H1 (cell line): ENCODE results near the gene TMEM176B. TPM values are rescaled to one million over a fixed set of nuclear protein-coding genes. Genes with fewer than 3 reads are reported as not detected.
A peak's percentile ranks its signal among the peaks of the same experiment; 100 is the strongest.

Source experiments
- CTCF ChIA-PET: fragments of 300-600 bp; sonication (Branson Sonifier 250); formaldehyde crosslinking; loops from one replicate; lab custom pipeline; 2021; ENCODE audit not compliant: partially characterized antibody; lab: Charles Lee
- POLR2A ChIA-PET: fragments of 300-600 bp; sonication (Branson Sonifier 250); formaldehyde crosslinking; loops from one replicate; lab custom pipeline; 2021; ENCODE audit warnings: inconsistent platforms; ENCODE audit not compliant: partially characterized antibody; lab: Charles Lee
- DNase-seq, 2 experiments: peaks; one replicate each; pipeline versions ENCODE4 v3.0.0 to v3.0.0-alpha.2; 2010 to 2022; ENCODE audit warnings: low spot score in 2 of 2, low read depth in 1 of 2, mixed read lengths in 1 of 2
- FAIRE-seq: peaks from 2 replicates; lab custom pipeline; 2011; peaks lifted over from hg19 to GRCh38; lab: Jason Lieb, UNC
- H2AFZ ChIP-seq: 2 replicates; pipeline ENCODE4 v1.8.1; 2012; ENCODE audit warnings: low read length, inconsistent platforms
- H2AK5ac ChIP-seq: 2 replicates; pipeline ENCODE4 v1.6.1; 2013; ENCODE audit warnings: low read depth, low read length
- H2BK120ac ChIP-seq: replicated peaks from 2 replicates; pipeline ENCODE3; 2013; ENCODE audit warnings: low read depth, low read length, inconsistent platforms
- H2BK12ac ChIP-seq: 2 replicates; pipeline ENCODE4 v1.6.1; 2013; ENCODE audit warnings: low read depth, low read length
- H2BK15ac ChIP-seq: 2 replicates; pipeline ENCODE4 v1.6.1; 2013; ENCODE audit warnings: low read length
- H2BK20ac ChIP-seq: 2 replicates; pipeline ENCODE4 v1.6.1; 2013; ENCODE audit warnings: low read length
- H2BK5ac ChIP-seq: 2 replicates; pipeline ENCODE4 v1.6.1; 2013; ENCODE audit warnings: low read depth, low read length
- H3K14ac ChIP-seq: 2 replicates; pipeline ENCODE4 v1.6.1; 2013; ENCODE audit warnings: inconsistent platforms; ENCODE audit not compliant: insufficient read length
- H3K18ac ChIP-seq: 2 replicates; pipeline ENCODE4 v1.6.1; 2013; ENCODE audit warnings: low read length; ENCODE audit errors: extremely low read depth
- H3K23ac ChIP-seq: 2 replicates; pipeline ENCODE4 v1.6.1; 2013; ENCODE audit warnings: inconsistent platforms; ENCODE audit not compliant: insufficient read length
- H3K23me2 ChIP-seq: 2 replicates; pipeline ENCODE4 v1.6.1; 2013; ENCODE audit warnings: low read depth, low read length
- H3K27ac ChIP-seq: 2 replicates; pipeline ENCODE4 v1.6.1; 2011; ENCODE audit warnings: low read depth, low read length, inconsistent platforms
- H3K27me3 ChIP-seq, 4 experiments: replicated peaks in 1 of 4; 1 replicate in 1 of 4; 2 replicates in 3 of 4; pipeline versions ENCODE4 v1.6.1 to v1.8.1; 2011 to 2013; ENCODE audit warnings: low read length in 3 of 4, mild to moderate bottlenecking in 3 of 4, inconsistent platforms in 2 of 4, mixed read lengths in 2 of 4, moderate library complexity in 1 of 4; ENCODE audit not compliant: control insufficient read depth in 3 of 4, insufficient read depth in 3 of 4; ENCODE audit errors: extremely low read depth in 1 of 4
- H3K36me3 ChIP-seq, 4 experiments: 2 replicates each; pipeline versions ENCODE4 v1.6.1 to v1.8.1; 2011 to 2013; ENCODE audit warnings: mild to moderate bottlenecking in 4 of 4, low read length in 3 of 4, moderate library complexity in 2 of 4, control low read depth in 1 of 4, inconsistent platforms in 1 of 4; ENCODE audit not compliant: insufficient read depth in 4 of 4, control insufficient read depth in 2 of 4
- H3K4ac ChIP-seq: replicated peaks from 2 replicates; pipeline ENCODE3; 2013; ENCODE audit warnings: low read length, low read depth, mixed read lengths, inconsistent platforms; ENCODE audit not compliant: insufficient read length
- H3K4me1 ChIP-seq, 4 experiments: replicated peaks in 1 of 4; 1 replicate in 1 of 4; 2 replicates in 3 of 4; pipeline versions ENCODE4 v1.6.1 to v1.8.1; 2011 to 2013; ENCODE audit warnings: low read length in 3 of 4, inconsistent platforms in 2 of 4, mixed read lengths in 1 of 4; ENCODE audit not compliant: insufficient read depth in 4 of 4, control insufficient read depth in 3 of 4
- H3K4me2 ChIP-seq, 2 experiments: 2 replicates each; pipeline versions ENCODE4 v1.6.1 to v1.8.1; 2011 to 2013; ENCODE audit warnings: low read depth in 2 of 2, low read length in 2 of 2, control low read depth in 1 of 2, inconsistent platforms in 1 of 2, mild to moderate bottlenecking in 1 of 2; ENCODE audit not compliant: insufficient read depth in 1 of 2
- H3K4me3 ChIP-seq, 4 experiments: fragments of 200-600, 300-600 bp in 1 of 4; sonication (generic), shearing (Covaris generic), sonication (Bioruptor Twin) in 1 of 4; 2 replicates each; pipeline versions ENCODE4 v1.5.1 to v1.8.1; 2011 to 2016; ENCODE audit warnings: low read length in 4 of 4, low read depth in 3 of 4, control low read depth in 2 of 4, inconsistent platforms in 2 of 4, mild to moderate bottlenecking in 2 of 4, mixed read lengths in 1 of 4, moderate library complexity in 1 of 4; ENCODE audit not compliant: insufficient read depth in 2 of 4; ENCODE audit errors: extremely low read depth in 1 of 4
- H3K56ac ChIP-seq: replicated peaks from 2 replicates; pipeline ENCODE3; 2013; ENCODE audit warnings: low read depth, mild to moderate bottlenecking, mixed read lengths, low read length, inconsistent platforms; ENCODE audit not compliant: insufficient read length
- H3K79me1 ChIP-seq: 2 replicates; pipeline ENCODE4 v1.6.1; 2013; ENCODE audit warnings: low read depth, low read length, control low read depth
- H3K79me2 ChIP-seq, 2 experiments: 2 replicates each; pipeline versions ENCODE4 v1.6.1 to v1.8.1; 2012 to 2013; ENCODE audit warnings: low read length in 2 of 2, mild to moderate bottlenecking in 2 of 2, inconsistent platforms in 1 of 2; ENCODE audit not compliant: insufficient read depth in 2 of 2, control insufficient read depth in 1 of 2
- H3K9ac ChIP-seq, 4 experiments: replicated peaks in 1 of 4; 1 replicate in 1 of 4; 2 replicates in 3 of 4; pipeline versions ENCODE4 v1.6.1 to v1.8.1; 2011 to 2013; ENCODE audit warnings: low read depth in 3 of 4, low read length in 3 of 4, control low read depth in 2 of 4, mild to moderate bottlenecking in 2 of 4, moderate library complexity in 2 of 4, inconsistent platforms in 1 of 4; ENCODE audit errors: extremely low read depth in 1 of 4
- H3K9me3 ChIP-seq, 2 experiments: 2 replicates each; pipeline versions ENCODE4 v1.6.1 to v1.8.1; 2012 to 2013; ENCODE audit warnings: mild to moderate bottlenecking in 2 of 2, moderate library complexity in 2 of 2, control low read depth in 1 of 2, inconsistent platforms in 1 of 2, low read depth in 1 of 2, low read length in 1 of 2, mixed read lengths in 1 of 2; ENCODE audit not compliant: insufficient read depth in 2 of 2
- H4K20me1 ChIP-seq, 2 experiments: replicated peaks in 1 of 2; 2 replicates each; pipeline versions ENCODE3 to v1.8.1; 2011 to 2013; ENCODE audit warnings: inconsistent platforms in 2 of 2, low read length in 2 of 2, mild to moderate bottlenecking in 1 of 2; ENCODE audit not compliant: insufficient read depth in 2 of 2, control insufficient read depth in 1 of 2
- H4K5ac ChIP-seq: 2 replicates; pipeline ENCODE4 v1.6.1; 2013; ENCODE audit warnings: low read length, low read depth, mixed read lengths, inconsistent platforms; ENCODE audit not compliant: insufficient read length
- H4K8ac ChIP-seq: 2 replicates; pipeline ENCODE4 v1.8.0; 2013; ENCODE audit warnings: mild to moderate bottlenecking, moderate library complexity, low read length, inconsistent platforms; ENCODE audit not compliant: insufficient read depth; ENCODE audit errors: extremely low read depth
- H4K91ac ChIP-seq: replicated peaks from 2 replicates; pipeline ENCODE3; 2013; ENCODE audit warnings: low read length, mixed read lengths, inconsistent platforms; ENCODE audit not compliant: insufficient read length
- CBX8 ChIP-seq: fragments of 300-800, 300-1000 bp; sonication (generic); IDR thresholded peaks from 2 replicates; pipeline ENCODE4 v1.7.1; 2016; ENCODE audit warnings: low read depth, low read length, borderline replicate concordance
- CTCF ChIP-seq, 3 experiments: IDR thresholded peaks; 1 replicate in 2 of 3; 2 replicates in 1 of 3; pipeline versions ENCODE4 v1.5.1 to v1.6.1; 2011; ENCODE audit warnings: low read length in 3 of 3, mild to moderate bottlenecking in 3 of 3, inconsistent platforms in 2 of 3, low read depth in 1 of 3, moderate library complexity in 1 of 3; ENCODE audit not compliant: insufficient read depth in 1 of 3; ENCODE audit errors: control extremely low read depth in 1 of 3
- RAD21 ChIP-seq, 2 experiments: IDR thresholded peaks in 1 of 2; conservative IDR thresholded peaks in 1 of 2; 2 replicates each; pipeline ENCODE4 v1.6.1; 2011; ENCODE audit warnings: low read depth in 2 of 2, low read length in 2 of 2, improper control_type of control experiment in 1 of 2, inconsistent platforms in 1 of 2, mild to moderate bottlenecking in 1 of 2, moderate library complexity in 1 of 2
- WGBS, 2 experiments: shearing (Covaris generic) in 1 of 2; methylation state at CpG; one replicate each; pipeline versions ENCODE4 v1.1.6 to v1.1.7; 2013 to 2015; ENCODE audit warnings: low lambda C conversion rate in 2 of 2, mixed read lengths in 2 of 2, inconsistent platforms in 1 of 2, low coverage in 1 of 2, missing lambda C conversion rate in 1 of 2; ENCODE audit not compliant: insufficient replicate concordance in 2 of 2, insufficient coverage in 1 of 2, insufficient read length in 1 of 2; ENCODE audit errors: extremely low coverage in 1 of 2, missing lambda C conversion rate in 1 of 2; 5-methylcytosine and 5-hydroxymethylcytosine counted together
- polyA plus RNA-seq, 7 experiments: library from polyadenylated mRNA; depleted of rRNA in 3 of 7; stranded (reverse) in 5 of 7; unstranded in 2 of 7; fragments of >200 nt in 5 of 7; fragments of 200-250 nt in 2 of 7; gene quantifications; 1 replicate in 5 of 7; 2 replicates in 1 of 7; 4 replicates in 1 of 7; pipeline versions ENCODE4 v1.2.1 to v1.2.3, GENCODE V29; 2011 to 2013; ENCODE audit warnings: missing spikeins in 2 of 7, mixed read lengths in 2 of 7
- total RNA-seq: library from RNA; stranded (reverse); fragmentation: NEBNext Ultra II Directional; extraction: Animal tissue kit (Norgen Biotek cat#: 25700); gene quantifications from 2 replicates; pipeline ENCODE4 v1.2.1, GENCODE V29; 2021

The TMEM176B gene
- total and polyA plus RNA-seq, 2 of the 8 experiments (the other 6 are each of a cell fraction or from before 2014, with no cell fraction given) = 1.2 to 2.1 TPM

- no peak overlapping the region for H3K4me2 ChIP-seq
- no peak overlapping the region for H4K91ac ChIP-seq
- CTCF ChIA-PET = no interaction called here
- no peak overlapping the region for H2BK20ac ChIP-seq
- no peak overlapping the region for H2AFZ ChIP-seq
- H3K9ac ChIP-seq = no peak overlapping the region
- H3K79me2 ChIP-seq = no peaks in the 10 kb centered on the region
- H3K27ac ChIP-seq = no peak overlapping the region
- H2BK120ac ChIP-seq = no peak overlapping the region
- no peaks in the 10 kb centered on the region; a peak in 1 of 4 replicates for H3K9me3 ChIP-seq
- H3K36me3 ChIP-seq = no peaks in the 10 kb centered on the region
- no peak overlapping the region for H2BK15ac ChIP-seq
- no peaks in the 10 kb centered on the region; a peak in 1 of 7 replicates for H3K27me3 ChIP-seq
- peaks cover 0 to 3% (median 0%) of the 10 kb centered on the region in 4 experiments; a peak in 2 of 7 replicates for H3K4me1 ChIP-seq
- H3K23me2 ChIP-seq = no peaks in the 10 kb centered on the region
- H2BK5ac ChIP-seq = no peak overlapping the region
- H3K79me1 ChIP-seq = no peaks in the 10 kb centered on the region; the same call in 1 of the 2 replicates
- no peak overlapping the region for H3K23ac ChIP-seq
- no peak overlapping the region for H3K14ac ChIP-seq
- no peak overlapping the region for H3K56ac ChIP-seq
- DNase-seq (no peak), FAIRE-seq (peak; percentile 28)
- WGBS, 2 experiments = 82% methylated on average over 2 of the region's 2 CpGs; no CpG with 5 or more reads in 1 of the 2 experiments
- POLR2A ChIA-PET = no interaction called here
- H4K20me1 ChIP-seq = no peaks in the 10 kb centered on the region
- H3K4me3 ChIP-seq = no peak overlapping the region
- H3K18ac ChIP-seq = no peak overlapping the region
- TF ChIP-seq RAD21 (IDR thresholded peaks at IDR 0.05 in 1 of 2, conservative IDR thresholded peaks at IDR 0.05 in 1 of 2; ENCODE audit: low read depth in 2 of 2, low read length in 2 of 2) (peak in 1 of 2 experiments; percentile 31; a peak in 1 of 4 replicates), CBX8 (no peak), CTCF (IDR thresholded peaks at IDR 0.05; ENCODE audit: control extremely low read depth in 1 of 3, insufficient read depth in 1 of 3, low read depth in 1 of 3, low read length in 3 of 3) (peak in 2 of 3 experiments; percentile 42 to 49; a peak in 3 of 4 replicates)
- H3K4ac ChIP-seq = no peak overlapping the region
- no peak overlapping the region for H2BK12ac ChIP-seq
- H4K5ac ChIP-seq = no peak overlapping the region
- H2AK5ac ChIP-seq = no peak overlapping the region
- no peak overlapping the region for H4K8ac ChIP-seq
Measured at GRCh38 chr7:150828384-150828783, 28.2 kb upstream of the TMEM176B start.
